Measurements from ENCODE around the gene DGKI. TPM values are rescaled to one million over a fixed set of nuclear protein-coding genes. Genes with fewer than 3 reads are reported as not detected.

The DGKI gene
- total RNA-seq, 1 experiment from 2014 or later: 0.55 TPM

- Mint-ChIP-seq H3K4me3 (no peak overlapping the region), H3K9me3 (no peaks in the 10 kb centered on the region), H3K27ac (no peak overlapping the region), H3K27me3 (ENCODE audit: low read depth) (no peaks in the 10 kb centered on the region), H3K4me1 (peaks cover 4 to 11% of the 10 kb centered on the region in 2 experiments), H3K36me3 (ENCODE audit: insufficient read depth in 1 of 3, low read depth in 3 of 3) (no peaks in the 10 kb centered on the region)
- no peaks in the 10 kb centered on the region for H3K4me1 ChIP-seq (ENCODE audit: insufficient read depth, low read length)
- H4K20me1 ChIP-seq (ENCODE audit: control insufficient read depth, insufficient read depth, insufficient read length): no peaks in the 10 kb centered on the region
- no peaks in the 10 kb centered on the region for H3K79me2 ChIP-seq (ENCODE audit: insufficient read depth, low read length)
- no peak overlapping the region for H3T11ph ChIP-seq (ENCODE audit: low read length)
- no peak overlapping the region for H2BK12ac ChIP-seq (ENCODE audit: insufficient read length, low read depth, low read length)
- no peak for DNase-seq
- H2AFZ ChIP-seq (ENCODE audit: low read length): no peak overlapping the region
- H2BK20ac ChIP-seq (ENCODE audit: low read depth, low read length, poor library complexity, severe bottlenecking): no peak overlapping the region
- no peaks in the 10 kb centered on the region for H3K79me1 ChIP-seq (ENCODE audit: insufficient read depth, low read depth, low read length, poor library complexity, severe bottlenecking)
- no CpG with 5 or more reads among the region's 4 CpGs for WGBS (ENCODE audit: extremely low coverage, insufficient read length, low lambda C conversion rate)
- no peak overlapping the region for H4K5ac ChIP-seq (ENCODE audit: insufficient read length, low read depth, low read length)
- no peak overlapping the region for H3K56ac ChIP-seq (ENCODE audit: insufficient read length, low read depth, low read length)
- no peaks in the 10 kb centered on the region; the same call in 1 of the 2 replicates for H3K27me3 ChIP-seq (ENCODE audit: insufficient read depth, low read length)
- peak; percentile 28; the same call in 2 of the 3 replicates for TF ChIP-seq CTCF (conservative IDR thresholded peaks at IDR 0.05)
- H3K9me3 ChIP-seq (ENCODE audit: control insufficient read depth, low read depth, low read length): no peaks in the 10 kb centered on the region
- no peak overlapping the region for H4K8ac ChIP-seq (replicated peaks; ENCODE audit: insufficient read length, low read depth, low read length)
- H3K27ac ChIP-seq (ENCODE audit: insufficient read length, low read depth, low read length): no peak overlapping the region
- no peak overlapping the region for H4K91ac ChIP-seq (ENCODE audit: insufficient read length, low read depth, low read length)
- H2BK5ac ChIP-seq (ENCODE audit: insufficient read length, low read length): no peak overlapping the region
- no peak overlapping the region for H3K14ac ChIP-seq (ENCODE audit: insufficient read depth, low read length)
- H3K18ac ChIP-seq (ENCODE audit: insufficient read length, low read depth, low read length): no peak overlapping the region
- no peaks in the 10 kb centered on the region for H3K23me2 ChIP-seq (ENCODE audit: insufficient read length, low read depth, low read length, poor library complexity, severe bottlenecking)
- no peak overlapping the region for H3K9ac ChIP-seq (ENCODE audit: extremely low read depth, insufficient read length, low read length)
- H3K4me2 ChIP-seq (ENCODE audit: insufficient read depth, insufficient read length, low read length): no peak overlapping the region
- H2AK5ac ChIP-seq (ENCODE audit: insufficient read length, low read length): no peak overlapping the region
- H2BK120ac ChIP-seq (ENCODE audit: low read depth, low read length, poor library complexity, severe bottlenecking): no peak overlapping the region
- no peak overlapping the region for H2BK15ac ChIP-seq (ENCODE audit: low read depth, low read length)
- no peak overlapping the region for H3K4ac ChIP-seq (ENCODE audit: low read depth, low read length)
- H3K23ac ChIP-seq (ENCODE audit: insufficient read length, low read depth, low read length): no peak overlapping the region
Observed at GRCh38 chr7:137690635-137691034, 156.1 kb downstream of the DGKI start.
